SK-N-DZ (cell line): ENCODE data around the gene KAZALD1.

ENCODE experiments used
- DNase-seq: peaks from one replicate; pipeline ENCODE4 v3.0.0-alpha.2; 2015; ENCODE audit warnings: low spot score

The KAZALD1 gene

DNA sequence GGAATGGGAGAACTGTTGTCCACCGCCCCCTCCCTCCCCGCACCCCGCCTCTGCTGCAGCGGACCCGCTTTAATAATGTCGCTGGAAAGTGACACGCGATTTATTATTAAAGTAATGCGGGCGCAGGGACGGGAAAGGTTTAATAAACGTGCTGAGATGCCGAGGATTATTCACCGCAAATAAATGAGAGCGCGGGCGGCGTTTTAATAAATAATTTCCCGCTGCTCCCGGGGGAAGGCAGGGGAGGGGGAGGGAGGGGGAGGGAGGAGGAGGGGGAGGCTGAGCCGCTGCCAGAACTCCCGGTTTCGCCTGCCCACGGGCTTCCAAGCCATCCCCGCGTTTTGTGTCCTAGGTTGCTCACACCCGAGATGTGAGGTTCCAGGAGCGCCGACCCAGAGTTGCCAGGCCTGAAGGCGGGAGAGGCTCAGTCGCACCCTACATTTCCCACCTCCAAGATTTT is 5.1 kb downstream of the KAZALD1 start:
- DNase-seq = no peak

DNA sequence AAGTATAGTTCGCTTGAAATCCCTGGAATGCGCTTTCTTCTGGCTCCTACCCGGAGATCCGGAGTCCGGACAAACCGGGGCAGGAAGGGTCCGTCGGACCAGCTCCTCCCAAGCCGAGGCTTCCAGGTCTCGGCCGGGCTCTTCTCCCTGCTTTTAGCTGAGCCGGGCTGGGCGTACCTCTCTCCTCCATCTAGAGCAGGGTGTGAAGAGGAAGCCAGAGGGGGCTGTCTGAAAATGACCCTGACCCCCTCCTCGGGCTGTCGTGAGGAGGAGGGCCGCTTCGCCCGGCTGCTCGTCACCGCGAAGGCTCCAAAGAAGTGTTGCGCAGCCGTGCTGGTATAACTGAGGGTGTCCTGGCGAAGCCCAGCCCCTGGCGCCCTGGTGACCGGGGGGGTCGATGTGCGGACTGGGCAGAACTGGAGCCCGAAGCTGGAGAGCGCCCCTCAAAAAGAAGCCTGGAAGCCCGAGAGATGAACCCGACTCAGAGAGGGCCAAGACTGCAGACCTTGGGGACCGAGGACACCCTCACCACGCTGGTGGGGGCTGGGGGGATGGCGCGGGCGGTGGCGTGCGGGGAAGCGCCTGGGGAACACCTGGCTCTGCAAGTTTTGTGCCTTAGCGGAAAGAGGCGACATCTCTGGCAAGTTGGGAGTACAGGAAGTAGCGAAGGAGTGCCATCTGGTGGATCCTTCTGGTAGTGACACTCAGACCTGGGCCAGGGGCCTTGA is 5.7 kb downstream of the KAZALD1 start:
- DNase-seq = peak; percentile 84

DNA sequence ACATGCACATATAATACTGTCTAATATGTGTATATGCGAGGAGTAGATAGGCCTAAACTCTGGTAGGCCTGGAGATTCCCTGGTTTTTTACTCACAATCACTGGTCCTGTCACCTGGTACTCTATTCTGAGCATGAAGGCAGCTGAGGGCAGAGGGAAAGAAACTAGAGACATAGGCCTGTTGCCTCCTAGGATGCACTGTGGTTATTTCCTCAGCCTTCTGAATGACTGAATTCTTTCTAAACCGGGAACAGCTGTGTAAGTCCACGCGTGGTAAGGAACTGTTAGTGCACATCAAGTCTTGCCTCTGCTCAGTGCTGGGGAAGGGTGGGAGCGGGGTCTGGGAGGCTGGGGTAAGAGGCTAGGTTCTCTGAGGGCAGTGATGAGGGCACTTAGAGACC is 7.7 kb downstream of the KAZALD1 start:
- no peak for DNase-seq

DNA sequence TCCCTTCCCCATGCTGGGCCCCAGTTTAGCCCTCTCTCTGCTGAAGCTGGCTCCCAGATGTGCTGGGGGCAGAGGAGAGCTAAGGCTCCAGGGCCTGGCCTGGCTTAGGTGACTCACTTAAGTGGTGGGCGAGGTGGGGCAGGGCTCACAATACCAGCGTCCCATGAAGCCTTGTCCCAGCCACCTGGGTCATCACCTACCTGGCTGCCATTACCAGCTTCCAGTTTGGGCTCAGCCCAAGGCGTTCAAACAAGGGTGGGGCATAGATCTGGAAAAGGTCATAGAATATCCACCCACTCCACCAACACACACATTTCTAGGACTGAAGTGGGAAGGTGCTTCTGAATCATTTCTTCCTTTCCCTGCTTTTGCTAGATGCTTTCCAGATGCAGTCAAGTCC is 8.3 kb downstream of the KAZALD1 start:
- DNase-seq = no peak

DNA sequence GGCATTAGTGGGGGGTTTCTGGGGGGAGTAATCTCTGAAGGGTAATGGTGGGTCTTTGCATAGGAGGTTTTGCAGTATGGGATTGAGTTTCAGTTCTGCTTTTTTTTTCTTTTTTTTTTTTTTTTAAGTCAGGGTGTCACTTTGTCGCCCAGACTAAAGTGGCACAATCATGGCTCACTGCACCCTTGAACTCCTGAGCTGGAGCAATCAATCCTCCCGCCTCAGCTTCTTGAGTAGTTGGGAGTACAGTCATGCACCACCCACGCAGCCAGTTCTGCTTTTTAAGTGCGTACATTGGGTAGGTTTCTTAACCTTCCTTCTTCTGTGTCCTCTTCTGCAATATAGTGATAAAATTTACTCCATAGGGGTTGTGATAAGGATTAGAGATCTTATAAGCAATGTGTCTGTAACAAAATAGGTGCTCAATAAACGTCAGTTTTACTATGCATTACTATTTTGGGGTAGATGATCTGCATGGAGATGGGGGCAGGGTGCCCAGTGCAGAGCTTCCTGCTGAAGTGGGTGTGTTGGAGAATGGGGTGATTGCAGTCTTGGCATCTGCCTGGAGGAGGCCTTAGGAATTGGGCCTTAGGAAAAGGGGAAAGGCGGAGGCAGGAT is 9.6 kb downstream of the KAZALD1 start:
- no peak for DNase-seq

DNA sequence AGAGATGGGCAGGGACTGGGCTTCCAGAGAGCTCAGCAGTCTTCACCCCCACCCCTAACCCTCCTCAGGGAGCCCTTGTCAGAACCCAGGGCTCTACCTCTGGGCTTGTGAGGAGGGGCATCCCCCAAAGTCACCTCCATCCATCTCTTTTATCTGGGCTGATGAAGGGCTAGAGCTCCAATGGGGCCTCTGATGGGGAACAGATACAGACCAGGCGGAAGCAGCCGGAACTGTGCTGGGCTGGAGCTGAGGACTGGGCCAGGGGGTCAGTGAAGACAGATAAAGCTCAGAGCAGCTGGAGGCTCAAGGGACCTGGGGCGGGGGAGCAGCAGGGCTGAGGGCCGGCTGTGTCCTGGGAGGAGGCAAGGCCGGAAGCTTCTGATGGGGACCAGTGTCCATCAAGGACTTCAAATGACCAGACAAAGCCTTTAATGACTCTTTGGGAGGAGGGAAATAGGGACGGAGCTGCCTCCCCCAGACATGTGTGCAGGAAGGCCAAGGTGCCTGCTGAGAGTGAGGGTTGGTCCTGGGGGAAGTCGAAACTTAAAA is 10.2 kb downstream of the KAZALD1 start:
- no peak for DNase-seq

DNA sequence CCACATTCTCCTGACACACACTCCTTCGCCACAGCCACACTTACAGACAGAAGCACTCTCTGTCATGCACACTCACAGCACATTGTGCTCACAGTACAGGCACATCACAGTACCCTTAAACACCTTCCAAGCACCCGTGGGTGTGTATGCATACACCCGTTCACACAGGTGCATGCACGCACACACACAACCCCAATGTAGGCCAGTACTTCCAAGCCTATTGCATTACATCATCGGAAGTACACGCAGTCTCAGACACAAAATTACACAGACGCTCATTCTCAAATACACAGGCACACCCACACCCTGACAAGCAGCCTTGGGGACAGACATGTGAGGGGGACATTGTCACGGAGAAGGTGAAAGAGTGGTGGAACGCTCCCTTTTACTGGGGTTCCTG is 11.1 kb downstream of the KAZALD1 start:
- no peak for DNase-seq

DNA sequence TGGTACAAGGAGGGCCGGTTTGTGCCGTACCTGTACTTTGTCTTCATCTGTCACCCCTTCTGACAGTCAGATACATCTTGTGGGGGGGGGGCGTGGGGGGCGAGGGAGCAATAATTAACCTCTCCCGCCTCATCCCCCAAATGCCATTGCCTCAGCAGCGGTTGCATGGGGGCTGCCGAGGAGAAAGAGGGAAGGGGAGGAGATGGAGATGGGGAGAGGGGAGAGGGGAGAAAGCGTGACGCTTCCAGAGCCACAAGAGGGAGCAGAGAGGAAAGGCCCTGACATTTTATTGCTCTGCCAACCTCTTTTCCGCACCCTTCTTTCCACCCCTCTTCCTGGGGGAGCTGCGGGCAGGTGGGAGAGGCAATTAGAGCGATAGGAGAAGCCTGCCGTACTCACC is 11.8 kb downstream of the KAZALD1 start:
- DNase-seq = peak; percentile 37

DNA sequence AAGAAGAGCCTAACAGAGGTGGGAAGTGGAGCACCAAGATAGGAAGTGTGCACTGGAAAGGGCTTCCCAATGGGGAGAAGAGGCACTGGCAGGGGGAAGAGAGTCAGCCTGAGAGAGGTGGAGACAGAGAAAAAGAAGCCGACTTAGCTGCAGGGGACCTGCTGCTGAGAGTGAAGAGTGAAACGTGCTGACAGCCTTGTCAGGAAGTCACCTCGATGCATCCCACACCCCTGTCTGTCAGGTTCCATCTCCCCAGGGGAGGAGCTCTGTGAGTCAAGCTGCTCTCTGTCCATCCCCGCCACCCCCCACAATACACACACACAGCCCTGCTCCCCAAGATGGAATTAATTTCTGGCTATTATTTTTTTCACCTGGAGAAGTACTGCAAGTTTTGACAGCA is 14.0 kb downstream of the KAZALD1 start:
- DNase-seq = no peak

DNA sequence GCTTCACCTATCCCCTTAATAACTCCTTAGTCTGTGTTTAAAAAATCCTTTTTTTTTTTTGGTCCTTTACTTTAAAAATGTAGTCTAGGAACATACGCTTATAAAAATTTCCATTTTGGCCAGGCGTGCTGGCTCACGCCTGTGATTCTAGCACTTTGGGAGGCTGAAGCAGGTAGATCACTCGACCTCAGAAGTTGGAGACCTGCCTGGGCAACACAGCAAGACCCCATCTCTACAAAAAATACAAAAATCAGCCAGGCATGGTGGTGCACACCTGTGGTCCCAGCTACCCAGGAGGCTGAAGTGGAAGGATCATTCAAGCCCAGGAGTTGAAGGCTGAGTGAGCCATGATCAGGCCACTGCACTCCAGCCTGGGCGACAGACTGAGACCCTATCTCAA is 14.8 kb downstream of the KAZALD1 start:
- DNase-seq = no peak

DNA sequence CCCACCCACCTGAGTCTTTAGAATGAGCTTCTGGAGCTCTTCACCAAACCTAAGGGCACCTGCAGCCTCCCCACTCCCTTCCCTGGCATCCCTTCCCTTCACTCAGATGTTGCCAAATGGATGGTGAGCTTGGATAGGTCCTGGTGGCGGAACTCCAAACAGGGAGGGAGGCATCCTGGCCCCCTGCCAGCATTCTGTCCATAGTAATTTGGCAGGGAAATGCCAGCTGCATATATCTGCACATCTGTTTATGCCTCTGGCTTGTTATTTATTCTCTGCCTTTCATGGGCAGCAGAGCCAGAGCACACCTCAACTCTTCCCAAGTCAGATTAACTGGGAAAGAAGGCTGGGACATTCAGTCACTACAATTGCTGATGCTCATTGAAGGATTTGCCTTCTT is 18.1 kb downstream of the KAZALD1 start:
- no peak for DNase-seq

DNA sequence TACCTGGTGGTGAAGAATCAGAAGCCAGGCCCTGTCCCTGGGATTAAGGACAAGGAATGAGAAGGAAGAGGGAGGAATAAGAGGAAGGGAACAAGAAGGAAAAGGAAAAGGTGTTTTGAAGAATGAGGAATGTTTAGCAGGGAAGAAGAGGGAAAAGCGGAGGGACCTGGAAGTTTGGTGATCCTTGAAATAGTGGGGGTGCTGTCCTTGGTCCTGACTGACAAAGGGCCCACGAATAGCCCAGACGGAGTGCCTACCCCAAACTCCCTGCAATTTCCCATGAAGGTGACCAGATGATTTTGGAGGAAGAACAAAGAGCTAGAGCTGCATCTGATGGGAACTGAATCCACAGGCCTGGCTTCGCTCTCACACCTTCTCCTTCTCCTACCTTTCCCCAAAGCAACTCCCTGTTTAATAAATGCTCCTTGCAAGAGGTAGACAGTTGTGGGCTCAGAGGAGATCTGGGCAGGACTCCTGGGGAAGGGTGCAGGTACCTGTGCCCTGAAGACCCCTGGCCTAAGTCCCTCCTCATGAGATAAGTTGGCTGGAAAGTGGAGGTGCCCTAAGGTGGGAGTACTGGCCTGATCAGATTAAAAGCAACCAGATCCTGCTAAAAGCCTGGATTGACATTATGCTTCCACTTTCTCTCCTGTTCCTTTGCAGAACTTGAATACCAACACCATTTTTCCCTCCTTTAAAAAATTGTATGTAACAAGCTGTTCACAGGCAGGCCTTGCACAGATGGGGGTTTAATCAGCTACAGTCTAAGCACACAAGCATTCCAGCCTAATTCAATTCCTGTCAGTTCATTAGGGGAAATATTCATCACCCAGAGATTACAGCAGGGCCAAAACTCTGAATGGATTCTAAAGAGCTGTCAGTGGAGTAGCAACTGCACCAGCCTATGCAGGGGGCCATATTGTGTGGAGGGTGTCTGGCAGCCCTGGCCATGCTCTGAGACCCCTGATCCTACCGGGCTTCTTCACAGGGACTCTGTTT is 19.4 kb downstream of the KAZALD1 start:
- no peak for DNase-seq

DNA sequence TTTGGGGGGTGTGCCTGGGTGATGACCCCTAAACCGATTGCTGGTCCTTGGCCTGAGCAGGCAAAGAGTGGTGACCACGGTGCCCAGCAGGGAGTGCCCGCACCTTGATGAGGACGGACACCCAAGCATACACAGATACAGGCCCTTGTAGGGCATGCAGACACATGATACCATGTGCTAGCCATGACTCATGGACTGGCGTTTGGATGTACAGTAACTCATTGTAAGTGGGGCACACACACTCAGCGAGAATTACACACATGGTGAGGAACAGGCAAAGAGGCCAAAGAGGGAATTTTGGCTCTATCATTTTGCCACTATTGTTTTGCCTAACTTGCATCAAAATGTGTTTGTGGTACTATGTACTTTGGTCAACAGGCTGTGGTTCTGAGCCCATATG is 24.1 kb downstream of the KAZALD1 start:
- DNase-seq = no peak

DNA sequence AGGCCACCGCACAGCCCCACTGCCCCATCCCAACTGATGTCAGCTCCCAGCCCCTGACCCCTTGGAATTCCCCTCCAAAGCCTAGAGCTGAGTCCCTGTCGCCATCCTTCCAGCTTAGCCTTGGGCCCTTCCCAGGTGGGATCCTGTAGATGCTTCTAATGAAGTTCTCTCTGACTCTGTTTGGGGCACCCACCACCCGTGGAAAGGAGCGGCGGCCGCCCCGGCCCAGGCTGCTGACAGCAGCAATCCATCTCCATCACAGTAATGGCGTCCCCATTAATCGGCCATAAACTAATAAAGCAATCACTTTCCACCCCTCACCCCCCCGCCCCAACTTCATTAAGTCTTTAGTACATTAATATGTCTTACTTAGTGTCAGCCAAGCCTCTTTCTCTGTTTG is 25.6 kb downstream of the KAZALD1 start:
- DNase-seq = no peak

DNA sequence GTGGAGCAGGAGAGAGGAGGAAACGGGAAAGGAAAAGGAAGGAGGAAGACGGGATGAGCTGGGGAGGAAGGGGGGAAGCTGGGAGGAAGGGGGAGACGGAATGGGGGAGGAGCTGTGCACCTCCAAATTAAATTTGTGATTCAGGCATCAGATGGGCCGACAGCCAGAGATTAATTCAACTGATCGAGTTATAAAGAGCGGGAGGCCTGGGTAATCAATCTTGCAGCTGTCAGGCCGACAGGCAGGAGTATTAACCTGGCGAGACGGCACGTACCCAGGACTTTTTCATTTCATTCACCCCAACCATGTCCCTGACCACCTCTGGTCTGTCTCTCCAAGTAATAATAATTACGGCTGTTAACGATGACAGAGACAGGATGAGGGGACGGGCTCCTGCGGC is 26.2 kb downstream of the KAZALD1 start:
- DNase-seq = peak; percentile 55

DNA sequence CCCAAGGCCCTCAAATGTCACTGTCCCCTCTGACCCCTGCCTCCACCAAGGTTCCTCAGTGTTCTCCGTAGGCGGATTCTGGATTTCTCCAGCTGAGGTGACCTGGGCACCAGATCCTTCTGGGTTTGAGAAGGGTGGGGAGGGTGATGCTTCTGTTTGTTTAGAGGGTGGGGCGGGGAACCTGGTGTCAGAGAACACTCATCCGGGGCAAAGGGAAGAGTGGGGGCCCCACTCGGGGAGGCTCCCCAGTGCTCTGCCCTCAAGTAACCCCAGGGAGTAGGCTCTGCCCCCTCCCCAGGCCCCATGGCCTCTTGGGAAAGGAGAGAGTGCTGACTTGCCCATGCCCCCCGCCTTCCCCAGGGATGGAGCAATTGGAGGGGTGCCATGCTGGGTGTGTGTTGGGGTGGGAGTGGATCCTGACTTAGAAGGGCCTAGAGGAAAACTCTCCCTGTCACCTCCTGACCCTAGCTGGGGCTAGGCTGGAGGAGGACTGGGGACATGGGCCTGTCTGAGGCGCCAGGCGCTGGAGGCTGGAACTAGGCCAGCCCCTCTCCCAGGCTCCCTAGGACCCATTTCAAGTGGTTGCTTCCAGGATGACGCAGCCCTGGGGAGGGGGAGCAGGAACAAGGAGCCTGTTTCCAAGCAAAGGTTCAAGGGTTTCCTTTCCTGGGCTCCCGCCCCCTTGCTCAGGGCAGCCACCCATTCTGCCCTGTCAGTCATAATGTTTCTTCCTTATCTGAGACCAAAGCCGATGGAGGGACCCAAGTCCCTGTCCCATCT is 27.9 kb downstream of the KAZALD1 start:
- DNase-seq = no peak

DNA sequence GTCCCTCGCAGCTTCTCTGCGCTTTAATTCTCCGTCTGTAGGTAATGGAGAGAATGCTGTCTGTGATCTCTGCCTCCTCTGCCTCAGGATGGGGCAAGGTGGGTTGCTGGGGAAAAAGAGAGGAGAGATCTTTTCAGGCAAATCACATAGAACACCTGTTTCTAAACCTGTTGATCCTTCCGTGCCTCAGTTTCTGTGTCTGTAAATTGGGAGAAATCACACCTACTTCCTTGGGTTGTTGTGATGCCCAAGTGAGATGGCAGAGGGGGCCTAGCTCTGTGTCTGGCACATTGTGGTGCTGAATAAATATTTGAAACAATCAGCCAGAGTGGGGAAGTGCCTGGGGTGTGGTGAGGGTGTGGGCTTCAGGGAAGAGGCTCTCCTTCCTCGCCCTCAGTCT is 28.8 kb downstream of the KAZALD1 start:
- no peak for DNase-seq

DNA sequence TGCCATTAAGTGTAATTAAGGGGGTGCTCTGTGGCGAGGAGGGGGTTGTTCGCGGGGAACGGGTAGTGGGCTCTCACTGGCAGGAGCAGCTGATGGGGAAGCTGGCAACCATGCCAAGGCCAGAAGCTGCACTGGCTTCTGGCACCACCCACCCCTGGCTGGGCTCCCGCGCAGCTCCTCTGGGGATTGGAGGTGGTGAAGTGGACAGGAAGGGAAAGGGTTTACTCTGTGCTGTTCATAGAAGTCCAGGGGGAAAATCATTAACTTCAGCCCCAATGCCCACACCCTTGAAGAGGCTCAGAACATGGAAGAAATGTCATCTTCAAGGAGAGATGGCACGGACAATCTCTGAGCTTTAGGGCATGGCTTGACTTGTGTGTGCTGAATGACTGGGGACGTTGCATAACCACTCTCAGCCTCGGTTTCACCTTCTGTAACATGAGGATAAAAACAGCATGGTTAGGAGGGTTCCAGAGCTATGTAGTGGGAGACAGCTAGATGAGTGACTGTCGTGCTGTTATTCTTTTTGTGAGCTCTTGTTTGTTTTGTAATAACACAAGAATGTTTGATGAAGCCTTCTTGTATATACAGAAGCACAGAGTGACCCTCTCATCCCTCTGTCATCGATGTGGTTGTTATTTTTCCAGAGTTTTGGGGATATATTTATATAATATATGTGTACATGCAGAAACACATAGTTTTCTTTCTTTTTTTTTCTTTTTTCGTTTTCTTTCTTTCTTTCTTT is 29.9 kb downstream of the KAZALD1 start:
- DNase-seq = no peak

DNA sequence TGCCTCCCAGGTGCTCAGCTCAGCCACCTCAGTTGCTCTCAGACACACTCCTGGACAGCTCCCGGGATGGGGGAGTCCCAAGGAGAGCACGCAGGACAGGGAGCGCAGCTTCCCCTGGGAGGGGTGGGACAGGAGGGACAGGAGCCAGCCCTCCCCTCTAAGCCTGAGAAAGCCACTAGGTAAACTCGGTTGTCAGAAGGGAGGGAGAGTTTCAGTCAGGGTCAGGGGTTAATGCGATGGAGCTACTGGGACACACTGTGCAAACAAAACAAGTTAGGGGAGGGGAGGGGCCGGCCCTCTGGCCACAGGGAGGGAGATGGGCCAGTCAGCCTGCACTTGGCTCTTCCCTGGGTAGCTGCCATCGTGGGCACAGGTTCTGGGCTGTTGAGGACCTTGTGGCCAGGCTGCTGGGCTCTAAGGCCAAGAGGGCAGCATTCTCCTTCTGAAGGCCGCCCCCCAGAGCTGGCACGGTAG is 31.1 kb downstream of the KAZALD1 start:
- no peak for DNase-seq

DNA sequence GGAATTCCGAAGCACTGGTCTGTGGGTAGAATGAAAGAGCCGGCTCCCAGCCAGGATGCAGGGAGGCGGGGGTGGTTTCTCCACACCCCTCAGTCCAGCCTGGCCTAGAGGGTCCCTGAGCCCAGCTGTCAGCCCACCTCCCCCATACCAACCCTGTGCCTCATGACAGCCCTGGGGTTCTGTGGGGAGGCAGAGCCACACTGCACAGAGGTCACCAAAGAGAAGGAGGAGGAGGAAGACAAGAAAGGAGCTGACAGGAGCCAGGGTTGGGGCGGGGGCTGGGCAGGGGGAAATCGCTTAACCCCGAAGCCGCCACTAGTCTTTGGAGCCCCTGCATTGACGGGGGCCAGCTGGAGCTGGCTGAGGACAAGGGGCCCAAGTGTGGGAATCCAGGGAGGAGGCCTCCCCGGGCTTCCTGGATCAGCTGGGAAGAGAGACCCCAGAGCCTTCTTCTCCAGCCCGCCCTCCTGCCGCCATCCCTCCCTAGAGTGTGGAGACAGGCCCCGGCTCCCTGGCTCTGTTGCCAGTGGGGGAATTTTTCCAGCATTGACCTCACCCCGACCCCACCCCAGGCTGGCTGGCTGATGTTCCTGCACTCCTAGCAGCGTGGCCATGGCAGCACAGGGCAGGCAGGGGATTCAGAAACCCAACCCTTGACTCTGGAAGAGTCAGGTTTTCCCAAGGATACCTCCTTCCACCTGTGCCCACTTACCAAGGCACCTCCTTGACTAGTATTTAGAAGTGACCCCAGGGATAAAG is 32.5 kb downstream of the KAZALD1 start:
- no peak for DNase-seq
